Measurements from ENCODE around the gene KAZN. TPM values are rescaled to one million over a fixed set of nuclear protein-coding genes. Genes with fewer than 3 reads are reported as not detected.

KAZN gene
- total RNA-seq, 1 donor from 2014 or later, result 11.6 TPM

GRCh38 chr1:14954930-14955329 lies 356.4 kb downstream of the KAZN start:
- Mint-ChIP-seq H3K27ac (ENCODE audit: unreplicated experiment) (no peak overlapping the region), H3K27me3 (ENCODE audit: low read depth) (no peaks in the 10 kb centered on the region), H3K9me3 (no peaks in the 10 kb centered on the region), H3K4me3 (no peak overlapping the region), H3K36me3 (ENCODE audit: low read depth) (no peaks in the 10 kb centered on the region), H3K4me1 (no peaks in the 10 kb centered on the region)
- TF ChIP-seq CTCF (conservative IDR thresholded peaks at IDR 0.05), result no peak
- DNase-seq (ENCODE audit: low read depth, low spot score), result no peak

DNA sequence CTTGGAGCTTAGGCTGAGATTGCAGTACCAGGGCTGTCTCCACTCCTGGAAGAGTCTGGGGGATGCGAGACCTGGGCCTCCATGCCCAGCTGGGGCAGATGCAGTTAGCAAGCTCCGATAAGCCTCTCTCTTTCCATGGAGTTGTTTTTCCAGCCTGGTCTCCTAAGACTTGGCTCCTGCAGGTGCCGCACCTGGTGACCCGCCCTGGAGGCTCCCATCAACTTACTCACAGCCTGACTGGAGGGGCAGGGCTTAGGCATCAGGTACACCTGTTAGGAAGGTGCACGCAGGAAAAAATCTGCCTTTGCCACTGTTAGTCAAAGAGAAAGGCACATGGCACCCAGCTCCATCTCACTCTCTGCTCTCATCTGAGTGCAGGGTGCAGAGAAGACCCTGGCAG lies 356.9 kb downstream of the KAZN start:
- H3K27ac Mint-ChIP-seq (ENCODE audit: unreplicated experiment), result no peak overlapping the region
- H3K4me1 Mint-ChIP-seq, result no peaks in the 10 kb centered on the region
- no peaks in the 10 kb centered on the region for H3K9me3 Mint-ChIP-seq

DNA sequence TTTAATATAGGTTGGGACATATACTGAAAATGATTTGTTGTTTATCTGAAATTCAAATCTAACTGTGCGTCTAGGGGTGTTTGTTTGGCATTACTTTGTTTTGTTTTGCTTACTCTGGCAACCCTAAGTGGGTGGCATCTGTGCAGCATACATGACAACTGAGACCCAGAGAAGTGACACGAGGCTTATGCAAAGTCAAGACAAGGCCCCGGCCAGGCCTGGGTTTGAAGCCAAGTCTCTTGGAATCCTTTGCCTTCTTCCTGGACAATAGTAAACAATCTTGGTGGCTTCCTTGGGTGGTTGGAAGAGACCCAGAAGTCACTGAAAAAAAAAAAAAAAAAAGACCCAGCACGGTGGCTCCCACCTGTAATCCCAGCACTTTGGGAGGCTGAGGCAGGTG lies 357.5 kb downstream of the KAZN start:
- no peak overlapping the region for H3K4me3 Mint-ChIP-seq
- H3K27me3 Mint-ChIP-seq (ENCODE audit: low read depth), result no peaks in the 10 kb centered on the region
- no peak for TF ChIP-seq CTCF (conservative IDR thresholded peaks at IDR 0.05)
- H3K36me3 Mint-ChIP-seq (ENCODE audit: low read depth), result no peaks in the 10 kb centered on the region
- no peaks in the 10 kb centered on the region for H3K4me1 Mint-ChIP-seq
- DNase-seq (ENCODE audit: low read depth, low spot score), result no peak
- no peak overlapping the region for H3K27ac Mint-ChIP-seq (ENCODE audit: unreplicated experiment)
- no peaks in the 10 kb centered on the region for H3K9me3 Mint-ChIP-seq

More for the DNA sequence above, 356.9 kb downstream of the KAZN start:
- TF ChIP-seq CTCF (conservative IDR thresholded peaks at IDR 0.05), result no peak
- Mint-ChIP-seq H3K4me3 (no peak overlapping the region), H3K36me3 (ENCODE audit: low read depth) (no peaks in the 10 kb centered on the region), H3K27me3 (ENCODE audit: low read depth) (no peaks in the 10 kb centered on the region)
- DNase-seq (ENCODE audit: low read depth, low spot score), result no peak

- no peak overlapping the region for H3K4me3 Mint-ChIP-seq
- no peak for DNase-seq (ENCODE audit: low read depth, low spot score)
- no peak for TF ChIP-seq CTCF (conservative IDR thresholded peaks at IDR 0.05)
Observed at GRCh38 chr1:14956579-14957195, 358.2 kb downstream of the KAZN start.

DNA sequence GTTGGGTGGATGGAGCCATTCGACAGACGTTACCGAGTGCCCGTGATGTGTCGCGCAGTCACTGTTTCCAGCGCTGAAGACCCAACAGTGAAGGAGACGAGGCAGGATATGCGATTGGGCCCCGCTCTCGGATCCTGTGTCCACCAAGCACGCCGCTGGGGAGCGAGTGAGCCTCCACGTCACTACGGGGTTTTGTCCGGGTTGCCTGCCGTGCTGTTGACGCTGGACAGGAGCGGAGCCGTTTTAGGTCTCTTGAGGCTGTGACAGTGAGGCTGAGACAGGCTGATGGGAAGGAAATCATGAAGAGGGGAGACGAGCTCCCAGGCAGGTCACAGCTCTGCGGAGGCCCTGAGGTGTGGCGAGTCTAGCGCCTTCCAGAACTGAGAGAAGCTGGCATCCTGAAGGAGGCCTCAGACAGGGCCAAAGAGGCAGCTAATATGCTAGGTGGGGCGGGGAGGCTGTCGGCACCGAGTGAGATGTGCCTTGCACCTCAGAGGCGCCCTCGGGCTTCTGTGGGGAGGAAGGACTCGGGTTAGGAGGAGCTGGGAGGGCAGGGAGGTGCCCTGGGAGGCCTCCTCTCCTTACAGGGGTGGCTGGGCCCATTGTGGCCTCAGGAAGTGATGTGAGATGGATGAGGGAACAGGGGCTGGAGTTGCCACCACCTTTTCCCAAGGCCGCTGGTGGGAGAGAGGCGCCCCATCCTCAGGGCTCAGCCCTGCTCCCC lies 359.1 kb downstream of the KAZN start:
- Mint-ChIP-seq H3K4me3 (no peak overlapping the region), H3K9me3 (no peaks in the 10 kb centered on the region), H3K4me1 (no peaks in the 10 kb centered on the region), H3K27ac (ENCODE audit: unreplicated experiment) (peak overlapping the region; percentile 83), H3K36me3 (ENCODE audit: low read depth) (no peaks in the 10 kb centered on the region), H3K27me3 (ENCODE audit: low read depth) (no peaks in the 10 kb centered on the region)
- no peak for TF ChIP-seq CTCF (conservative IDR thresholded peaks at IDR 0.05)
- no peak for DNase-seq (ENCODE audit: low read depth, low spot score)

More at GRCh38 chr1:14956579-14957195, 358.2 kb downstream of the KAZN start:
- peak overlapping the region; percentile 50 for H3K27ac Mint-ChIP-seq (ENCODE audit: unreplicated experiment)
- no peaks in the 10 kb centered on the region for H3K9me3 Mint-ChIP-seq
- H3K36me3 Mint-ChIP-seq (ENCODE audit: low read depth), result no peaks in the 10 kb centered on the region
- no peaks in the 10 kb centered on the region for H3K27me3 Mint-ChIP-seq (ENCODE audit: low read depth)
- H3K4me1 Mint-ChIP-seq, result no peaks in the 10 kb centered on the region

All from neural crest cell (in vitro differentiated cells).